Measurements from ENCODE around the gene RNF212.

The RNF212 gene

DNA sequence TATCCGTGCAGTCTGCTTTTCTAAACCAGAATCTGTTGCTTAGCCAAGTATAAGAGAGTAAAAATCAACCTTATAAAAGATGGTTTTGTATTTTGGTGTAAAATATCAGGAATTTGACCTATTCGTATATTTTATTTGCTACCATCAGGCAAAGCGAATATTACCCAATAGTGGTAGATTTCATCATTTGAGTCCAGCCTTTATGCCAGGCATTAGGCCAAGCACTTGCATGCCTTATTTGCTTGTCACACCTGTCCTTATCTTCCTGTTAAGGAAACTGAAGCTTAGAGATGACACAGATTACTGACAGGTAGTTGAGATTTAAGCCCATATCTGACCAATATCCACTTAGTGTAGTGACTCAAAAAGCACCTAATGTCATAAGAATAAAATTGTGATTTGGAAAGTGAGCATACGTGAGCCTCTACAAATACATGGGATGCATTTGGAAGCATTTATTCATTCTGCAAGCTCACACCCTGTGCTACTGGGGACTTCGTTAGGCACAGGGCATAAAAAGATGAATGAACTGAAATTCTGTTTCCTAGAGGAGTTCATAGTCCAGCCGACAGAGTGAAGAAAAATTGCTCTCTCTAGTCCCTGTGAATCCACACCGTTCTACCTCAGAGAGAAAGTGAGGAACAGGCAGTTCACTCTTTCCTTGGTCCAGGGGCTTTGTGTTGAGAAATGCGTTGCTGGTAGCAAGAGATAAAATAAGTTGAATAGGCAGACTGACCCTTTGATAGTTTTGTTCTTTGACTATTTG, 2.3 kb upstream of the RNF212 start:
- DNase-seq = no peak

DNA sequence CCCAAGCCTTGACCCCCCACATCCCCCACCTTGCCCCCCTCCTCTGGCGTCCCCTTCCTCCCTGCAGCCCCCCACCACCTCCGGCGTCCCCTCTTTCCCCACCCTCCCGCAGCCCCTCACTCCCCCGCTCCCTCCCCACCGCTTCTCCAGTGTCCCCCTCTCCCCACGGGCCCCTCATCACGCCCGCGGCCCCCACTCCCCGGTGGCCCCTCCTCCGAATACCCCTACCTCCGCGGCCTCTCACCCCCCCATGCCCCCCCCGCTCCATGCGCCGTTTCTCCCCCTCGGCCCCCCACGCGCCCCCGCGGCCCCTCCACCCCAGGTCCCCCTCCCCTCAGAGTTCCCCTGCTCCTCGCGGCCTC, 562 bp downstream of the RNF212 start:
- DNase-seq = no peak

DNA sequence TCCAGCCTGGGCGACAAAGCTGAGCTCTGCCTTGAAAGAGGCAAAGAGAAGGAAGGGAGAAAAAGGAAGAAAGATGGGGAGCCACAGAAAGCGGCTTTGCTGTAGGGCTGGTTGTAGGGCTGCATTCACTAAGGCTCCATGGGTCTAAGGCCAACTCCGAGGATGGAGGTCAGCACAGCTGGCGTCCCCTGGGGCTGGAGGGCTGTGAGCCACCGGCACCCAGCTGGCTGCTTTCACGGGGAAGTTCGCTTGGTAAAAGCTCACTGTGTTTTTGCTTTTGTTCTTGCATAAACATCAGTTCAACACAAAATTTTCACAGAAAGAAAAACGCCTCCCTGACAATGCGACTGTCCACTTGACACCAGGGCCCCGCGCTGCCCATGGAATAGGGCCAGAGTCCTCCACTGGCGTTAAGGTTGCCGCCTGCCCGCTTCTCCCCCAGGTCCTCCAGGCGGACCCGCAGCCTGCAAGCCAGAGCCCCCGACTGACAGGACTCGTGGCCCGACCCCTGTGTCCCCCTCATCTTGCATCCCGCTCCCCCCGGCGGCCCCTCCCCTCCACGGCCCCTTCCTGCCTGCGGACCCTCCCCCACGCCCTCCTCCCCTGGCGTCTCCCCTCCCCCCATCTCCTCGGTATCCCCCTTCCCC, 1.1 kb downstream of the RNF212 start:
- no peak for DNase-seq

DNA sequence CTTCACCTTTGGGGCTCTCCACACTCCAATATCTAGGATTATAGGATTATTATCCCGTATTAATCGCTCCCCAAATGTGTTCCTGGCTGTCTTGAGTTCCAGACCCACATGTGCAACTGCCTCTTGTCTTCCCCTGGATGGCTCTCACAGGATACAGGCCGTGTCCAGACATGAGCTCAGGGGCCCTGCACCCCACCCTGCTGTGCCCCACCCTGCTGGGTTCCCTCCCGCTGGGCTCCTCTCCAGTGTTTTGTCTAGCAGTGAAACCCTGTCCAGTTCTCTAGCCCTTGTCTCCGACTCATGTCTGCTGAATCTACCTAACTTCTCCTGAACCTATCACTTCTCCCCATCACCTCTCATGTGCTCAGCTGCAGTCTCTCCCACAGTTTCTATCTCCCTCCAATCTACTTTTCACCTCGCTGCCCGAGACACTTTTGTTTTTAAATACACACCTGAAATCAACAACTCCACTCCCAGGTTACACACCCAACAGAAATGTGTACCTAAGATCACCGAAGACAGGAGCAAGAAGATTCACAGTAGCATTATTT, 2.0 kb downstream of the RNF212 start:
- no peak for DNase-seq

DNA sequence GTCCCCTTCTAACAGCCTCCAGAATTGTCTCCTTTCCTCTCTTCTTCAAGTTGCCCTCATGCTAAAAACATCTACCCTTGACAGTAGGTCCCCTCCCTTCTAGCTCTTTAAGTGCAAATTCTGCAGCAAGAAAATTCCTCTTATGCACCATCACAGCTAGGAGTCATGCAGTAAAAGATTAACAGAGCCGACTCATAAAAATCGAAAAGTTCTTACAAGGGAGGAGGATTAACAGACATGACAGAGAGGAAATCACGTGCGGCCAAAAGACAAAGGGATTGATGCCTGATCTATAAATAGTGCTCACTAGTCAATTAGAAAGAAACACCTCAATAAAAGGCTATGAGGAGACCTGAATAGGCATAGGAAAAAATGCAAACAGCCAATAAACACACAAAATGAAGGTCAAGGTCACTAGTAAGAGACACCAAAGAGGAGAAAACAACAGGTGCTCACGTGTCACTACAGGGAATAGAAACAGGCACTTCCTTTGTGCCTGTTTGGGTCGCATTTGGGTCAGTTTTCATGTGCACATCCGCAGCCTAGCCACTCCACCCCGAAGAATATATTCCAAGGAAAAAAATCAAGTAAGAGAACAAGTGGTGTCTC, 3.4 kb downstream of the RNF212 start:
- DNase-seq = no peak

DNA sequence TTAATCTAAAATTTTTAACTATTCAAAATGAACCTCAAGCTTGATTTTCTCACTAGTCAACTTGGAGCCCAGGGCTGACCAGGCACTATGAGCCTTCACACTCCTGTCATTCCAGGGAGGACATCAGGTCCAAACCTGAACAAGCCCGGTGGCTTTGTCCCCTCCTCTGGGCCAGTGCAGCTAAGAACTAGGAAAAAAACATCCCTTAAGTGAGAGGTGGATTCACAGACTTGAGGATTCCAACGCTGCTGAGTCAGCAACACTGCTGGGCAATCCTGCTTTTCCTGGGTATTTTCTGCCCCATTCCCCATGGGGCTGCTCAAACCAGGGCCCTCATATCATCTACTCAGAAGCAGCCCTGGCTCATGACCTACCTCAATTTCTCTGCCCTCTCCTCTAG, 4.0 kb downstream of the RNF212 start:
- DNase-seq = no peak

DNA sequence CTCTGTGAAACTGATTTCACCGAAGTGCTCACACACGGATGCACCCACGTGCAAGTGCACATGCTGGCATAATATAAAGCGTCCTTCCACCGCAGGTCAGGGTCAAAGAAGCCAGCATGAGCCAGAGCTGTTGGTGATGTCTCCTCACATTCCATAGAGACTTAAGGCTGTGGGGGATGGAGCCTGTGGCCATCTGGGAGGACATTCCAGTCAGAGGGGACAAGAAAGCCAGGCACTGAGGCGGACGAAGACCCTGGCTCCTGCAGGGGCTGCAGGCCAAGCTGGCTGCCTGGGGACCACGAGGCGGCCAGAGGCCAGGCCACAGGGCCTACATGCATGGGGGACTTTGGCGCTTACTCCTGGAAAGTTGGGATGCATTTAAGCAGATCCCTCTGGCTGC, 7.7 kb downstream of the RNF212 start:
- DNase-seq = no peak

DNA sequence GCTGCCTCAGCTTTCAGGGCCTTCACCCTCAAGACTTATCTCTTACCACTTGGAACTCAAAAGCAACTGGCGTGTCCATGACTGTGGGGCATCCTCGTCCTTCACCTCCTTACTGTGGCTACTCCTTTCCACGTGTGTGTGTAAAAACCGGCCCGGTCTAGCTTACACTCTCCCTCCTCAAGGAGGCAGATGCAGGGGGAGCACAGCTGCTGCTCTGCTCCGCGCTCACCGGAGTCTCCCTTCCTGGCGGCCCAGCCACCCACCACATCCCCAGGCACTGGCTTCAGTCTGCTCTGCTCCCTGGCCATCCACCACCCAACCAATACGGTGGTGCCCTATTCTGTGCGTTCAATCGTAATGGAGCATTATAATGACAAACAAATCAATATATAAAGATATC, 8.3 kb downstream of the RNF212 start:
- DNase-seq = no peak

DNA sequence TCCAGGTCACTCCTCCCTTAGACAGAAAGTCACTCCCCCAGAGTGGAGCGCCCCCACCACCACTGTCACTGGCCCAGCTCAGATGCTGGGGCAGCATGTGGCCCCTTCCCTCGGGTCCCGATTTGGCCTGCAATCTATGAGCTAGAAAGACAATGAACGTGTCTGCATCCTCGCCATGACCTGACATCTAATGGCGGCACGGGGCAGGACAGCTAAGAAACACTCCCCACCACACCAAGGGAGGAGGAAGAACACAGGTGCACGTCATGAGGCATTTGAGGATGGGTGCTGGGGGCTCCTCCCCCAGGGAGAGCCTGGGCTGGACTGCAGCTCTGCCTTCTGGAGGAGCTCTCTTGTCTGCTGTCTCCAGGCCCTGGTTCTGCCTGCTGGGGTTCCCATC, 8.7 kb downstream of the RNF212 start:
- no peak for DNase-seq

DNA sequence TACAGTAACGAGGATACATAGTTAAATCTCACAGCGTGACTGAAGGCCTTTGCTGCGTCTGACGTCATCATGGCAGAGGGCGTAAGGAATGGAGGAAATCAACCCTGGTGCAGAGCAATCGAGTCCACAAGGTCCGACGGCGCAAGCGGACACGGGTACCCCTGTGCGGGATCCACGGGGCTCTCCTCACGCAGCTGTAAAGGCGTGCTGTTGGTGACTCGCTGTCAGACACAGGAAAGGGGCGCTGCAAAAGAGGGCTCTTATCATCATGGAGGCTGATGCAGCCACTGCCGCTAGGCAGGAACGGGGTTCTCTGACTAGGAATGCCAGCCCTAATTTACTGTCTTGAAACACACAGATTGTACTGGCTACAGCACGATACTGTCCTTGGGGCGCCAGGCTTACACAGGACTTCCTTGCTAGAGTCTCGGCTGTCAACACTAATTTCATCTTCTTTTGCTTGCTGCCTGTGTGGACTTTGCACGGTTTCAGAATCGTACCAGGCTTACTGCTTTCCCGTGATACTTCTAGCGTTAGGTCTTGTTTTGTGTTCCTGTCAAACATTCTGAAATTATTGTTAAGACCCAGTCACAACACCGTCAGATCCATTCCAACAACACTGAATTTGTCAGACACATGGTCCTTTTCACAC, 13.6 kb downstream of the RNF212 start:
- DNase-seq = no peak

DNA sequence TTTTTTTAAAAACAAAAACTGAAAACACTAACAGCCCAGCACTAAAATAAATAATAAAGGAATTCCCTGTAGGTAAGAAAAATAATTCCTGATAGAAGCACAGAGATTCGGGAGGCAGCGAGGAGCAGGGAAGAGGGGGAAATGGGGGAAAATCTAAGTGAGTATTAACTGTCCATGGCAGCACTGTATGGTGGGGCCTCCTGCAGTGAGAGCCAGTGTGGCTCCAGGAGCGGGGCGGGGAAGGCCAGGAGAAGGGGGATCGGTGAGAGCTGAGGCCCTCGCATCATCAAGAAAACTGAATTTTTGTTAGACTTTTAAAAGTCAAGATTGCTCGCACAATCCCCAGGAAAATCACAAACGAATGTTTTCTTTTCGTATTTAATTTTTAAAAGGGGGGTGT, 14.1 kb downstream of the RNF212 start:
- DNase-seq = no peak

DNA sequence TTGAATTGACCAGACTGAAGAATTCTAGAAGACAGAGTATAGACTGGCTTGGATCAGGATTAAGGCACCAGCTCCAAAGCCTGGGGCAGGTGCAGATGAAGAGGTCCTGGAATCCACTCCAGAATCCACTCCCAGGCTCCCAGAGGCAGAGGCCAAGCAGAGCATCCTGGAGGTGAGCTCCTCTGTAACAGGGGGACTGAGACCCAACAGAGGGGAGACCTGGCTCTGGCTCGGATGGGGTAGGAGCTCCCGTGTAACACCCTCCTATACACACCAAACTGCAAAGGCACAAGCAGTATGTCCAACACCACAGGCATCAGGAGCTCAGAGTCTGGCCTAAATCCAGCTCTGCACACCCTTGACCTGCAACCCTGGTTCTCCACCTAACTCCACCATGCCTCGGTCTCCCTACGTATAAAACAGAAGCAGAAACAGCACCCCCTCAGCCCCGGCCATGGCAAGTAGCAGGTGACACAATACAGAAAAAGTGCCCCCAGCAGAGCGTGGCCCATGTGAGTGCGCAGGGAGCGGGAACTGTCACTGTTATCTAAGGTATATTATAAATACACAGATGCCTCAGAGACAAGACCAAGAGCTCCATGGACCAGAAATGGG, 14.9 kb downstream of the RNF212 start:
- no peak for DNase-seq

DNA sequence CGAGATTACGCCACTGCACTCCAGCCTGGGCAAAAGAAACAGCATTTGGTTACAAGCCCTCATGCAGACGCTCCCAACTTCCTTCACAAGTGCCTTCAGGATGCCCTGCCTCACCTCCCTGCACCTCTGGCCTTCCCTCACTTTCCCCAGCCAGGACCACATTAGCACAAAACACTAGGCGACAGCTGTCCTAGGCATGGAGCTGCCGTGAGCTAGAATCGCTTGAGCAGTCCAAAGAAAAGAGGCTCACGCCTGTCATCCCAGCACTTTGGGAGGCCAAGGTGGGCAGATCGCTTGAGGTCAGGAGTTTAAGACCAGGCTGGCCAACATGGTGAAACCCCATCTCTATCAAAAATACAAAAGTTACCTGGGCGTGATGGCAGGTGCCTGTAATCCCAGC, 15.8 kb downstream of the RNF212 start:
- no peak for DNase-seq

DNA sequence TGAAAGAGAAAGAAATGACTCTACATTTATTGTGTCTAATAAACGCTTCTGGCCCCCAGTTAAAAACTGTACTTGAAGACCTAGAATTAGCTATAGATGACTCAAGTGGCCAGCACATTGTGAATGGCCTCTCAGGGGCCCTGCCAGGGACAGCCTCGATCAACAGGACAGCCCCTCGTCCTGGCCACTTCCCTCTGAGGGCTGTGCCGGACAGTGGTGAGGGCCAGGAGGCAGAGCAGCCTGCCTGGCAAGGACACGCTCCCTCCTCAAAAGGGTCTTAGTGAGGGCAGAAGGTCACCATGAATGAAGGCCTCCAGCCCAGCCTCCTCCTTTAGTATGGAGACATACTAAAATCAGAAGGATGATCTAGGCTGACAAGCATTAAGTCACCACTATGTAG, 16.5 kb downstream of the RNF212 start:
- DNase-seq = no peak

DNA sequence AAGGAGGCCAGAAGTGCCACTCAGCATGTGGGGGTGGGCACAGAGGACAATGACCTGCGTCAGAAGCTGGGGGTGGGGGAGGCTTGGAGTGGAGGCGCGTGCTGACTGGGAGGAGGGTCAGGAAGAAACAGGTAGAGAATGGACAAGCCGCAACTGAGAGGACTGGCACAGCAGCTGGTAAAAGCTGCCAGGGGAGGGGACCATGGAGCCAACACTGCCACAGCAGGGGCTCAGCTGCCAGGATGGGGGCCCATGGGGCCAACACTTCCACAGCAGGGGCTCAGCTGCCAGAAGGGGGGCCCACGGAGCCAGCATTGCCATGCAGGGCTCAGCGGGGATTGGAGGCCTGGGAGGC, 19.1 kb downstream of the RNF212 start:
- no peak for DNase-seq

DNA sequence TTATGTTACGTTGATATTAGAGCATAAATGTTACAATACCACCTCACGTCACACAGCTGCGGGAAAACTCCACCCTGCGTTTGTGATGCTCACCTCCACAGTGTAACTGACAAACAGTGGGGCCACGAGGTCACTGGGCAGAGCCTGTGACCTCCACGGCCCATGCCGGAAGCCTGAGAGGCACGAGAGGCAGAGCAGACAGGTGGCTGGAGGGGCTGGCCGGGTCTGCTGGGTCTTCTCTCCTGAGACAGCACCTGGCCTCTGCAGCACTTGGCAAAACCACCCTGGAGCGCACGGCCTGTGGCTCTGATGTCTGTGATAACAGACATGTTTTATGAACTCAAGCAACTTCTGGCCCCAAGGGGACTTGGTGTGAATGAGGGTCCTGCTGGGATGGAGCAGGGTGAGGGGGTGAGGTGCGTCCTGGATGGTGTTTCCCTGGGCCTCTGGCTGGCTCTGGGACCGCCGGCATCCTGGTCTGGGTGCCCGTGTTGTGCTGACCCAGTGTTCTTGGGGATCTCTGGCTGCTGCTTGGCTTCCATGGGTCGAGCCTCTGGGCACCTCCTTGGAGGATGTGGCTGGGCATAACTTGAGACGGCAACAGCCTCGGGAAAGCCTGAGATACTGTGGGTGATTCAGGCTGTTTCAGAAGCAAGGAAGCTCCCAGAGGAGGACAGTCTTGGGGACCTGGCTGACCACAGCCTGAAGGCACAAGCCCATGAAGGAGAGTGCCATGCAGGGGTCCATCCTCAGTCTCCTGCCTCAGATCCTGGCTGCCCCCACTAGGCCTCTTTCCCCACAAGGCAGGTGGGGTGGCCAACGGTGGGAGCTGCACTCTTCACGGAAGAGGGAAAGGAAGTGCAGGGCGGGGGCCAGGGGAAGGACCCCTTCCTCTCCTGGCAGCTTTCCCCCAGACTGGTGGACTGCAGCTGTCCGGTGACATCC, 19.7 kb downstream of the RNF212 start:
- DNase-seq = no peak

DNA sequence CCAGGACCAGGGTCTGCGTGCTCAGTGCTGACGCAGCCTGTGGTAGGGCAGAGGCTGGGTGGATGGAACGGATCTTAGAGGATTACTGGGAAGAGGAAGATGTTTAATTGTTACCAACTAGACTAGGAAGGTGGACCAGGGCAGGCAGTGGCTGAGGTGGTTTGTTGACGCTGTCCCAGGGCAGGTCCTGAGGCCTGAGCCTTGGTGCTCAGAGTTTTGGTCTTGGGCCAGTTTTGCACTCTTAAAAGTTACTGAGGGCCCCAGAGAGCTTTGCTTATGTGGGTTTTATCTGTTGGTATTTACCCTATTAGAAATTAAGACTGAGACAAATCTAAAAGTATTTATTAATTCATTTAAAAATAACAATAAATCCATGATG, 20.4 kb downstream of the RNF212 start:
- DNase-seq = no peak

DNA sequence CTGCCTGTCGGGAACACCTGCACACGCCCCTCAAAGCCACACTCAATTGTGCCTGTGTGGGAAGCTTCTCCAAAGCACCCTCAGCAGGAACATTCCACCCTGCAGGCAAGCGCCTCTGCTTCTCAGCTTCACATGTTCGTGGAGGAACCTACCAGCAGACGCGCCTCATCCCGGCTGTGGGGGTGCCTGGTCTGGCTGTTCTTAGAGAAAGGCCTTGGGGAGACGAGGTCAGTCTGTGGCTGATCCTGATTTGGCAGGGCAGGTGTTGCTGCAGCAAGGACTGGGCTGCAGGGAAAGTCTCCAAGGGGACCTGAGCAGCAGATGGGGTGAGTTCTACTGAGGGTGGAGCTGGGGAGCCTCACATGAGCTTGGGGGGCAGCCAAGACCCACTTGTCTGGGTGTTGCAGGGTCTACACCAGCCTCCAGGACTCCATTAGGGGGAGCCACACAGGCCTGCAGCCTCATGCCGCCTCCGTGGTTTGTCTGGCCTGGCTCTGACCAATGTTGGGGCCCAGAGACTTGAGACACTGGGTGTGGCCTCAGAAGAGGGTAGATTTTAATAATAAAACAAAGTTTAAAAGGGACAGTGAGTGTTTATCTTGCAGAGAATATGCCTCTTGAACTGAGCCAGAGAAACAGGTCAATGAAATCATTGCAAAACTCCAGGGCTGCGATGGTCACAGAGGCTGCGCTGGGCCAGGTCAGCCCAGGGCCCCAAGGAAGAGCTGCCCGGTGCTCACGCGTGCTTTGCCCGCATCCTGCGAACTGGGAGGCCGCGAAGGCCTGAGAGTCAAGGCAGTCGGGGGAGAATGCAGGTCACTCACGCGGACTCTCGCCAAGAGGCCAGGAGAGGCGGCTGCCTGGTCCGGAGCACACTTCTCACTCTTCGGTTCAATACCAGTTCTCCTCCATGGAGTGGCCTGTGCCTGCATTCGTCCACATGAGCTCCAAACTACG, 21.1 kb downstream of the RNF212 start:
- no peak for DNase-seq

DNA sequence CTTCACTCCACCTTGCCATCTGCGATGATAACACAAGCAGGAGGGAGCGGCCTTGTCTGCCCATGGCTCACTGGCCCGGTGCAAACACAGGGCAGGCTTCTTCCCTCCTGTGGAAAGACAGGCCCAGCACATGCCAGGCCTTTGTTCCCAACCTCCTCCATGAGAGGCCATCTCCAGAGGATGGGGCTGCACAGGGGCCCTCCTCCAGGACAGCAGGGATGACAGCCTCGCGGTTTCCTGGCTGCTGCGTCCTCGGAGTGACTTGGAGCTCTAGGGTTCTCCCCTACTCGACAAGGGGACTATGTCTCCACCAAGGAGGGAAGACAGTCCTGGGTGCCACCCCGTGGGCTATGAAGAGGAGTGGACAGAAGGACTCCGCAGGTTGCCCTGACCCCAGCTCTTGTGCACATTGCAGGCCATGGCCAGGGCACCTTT, 21.8 kb downstream of the RNF212 start:
- no peak for DNase-seq

DNA sequence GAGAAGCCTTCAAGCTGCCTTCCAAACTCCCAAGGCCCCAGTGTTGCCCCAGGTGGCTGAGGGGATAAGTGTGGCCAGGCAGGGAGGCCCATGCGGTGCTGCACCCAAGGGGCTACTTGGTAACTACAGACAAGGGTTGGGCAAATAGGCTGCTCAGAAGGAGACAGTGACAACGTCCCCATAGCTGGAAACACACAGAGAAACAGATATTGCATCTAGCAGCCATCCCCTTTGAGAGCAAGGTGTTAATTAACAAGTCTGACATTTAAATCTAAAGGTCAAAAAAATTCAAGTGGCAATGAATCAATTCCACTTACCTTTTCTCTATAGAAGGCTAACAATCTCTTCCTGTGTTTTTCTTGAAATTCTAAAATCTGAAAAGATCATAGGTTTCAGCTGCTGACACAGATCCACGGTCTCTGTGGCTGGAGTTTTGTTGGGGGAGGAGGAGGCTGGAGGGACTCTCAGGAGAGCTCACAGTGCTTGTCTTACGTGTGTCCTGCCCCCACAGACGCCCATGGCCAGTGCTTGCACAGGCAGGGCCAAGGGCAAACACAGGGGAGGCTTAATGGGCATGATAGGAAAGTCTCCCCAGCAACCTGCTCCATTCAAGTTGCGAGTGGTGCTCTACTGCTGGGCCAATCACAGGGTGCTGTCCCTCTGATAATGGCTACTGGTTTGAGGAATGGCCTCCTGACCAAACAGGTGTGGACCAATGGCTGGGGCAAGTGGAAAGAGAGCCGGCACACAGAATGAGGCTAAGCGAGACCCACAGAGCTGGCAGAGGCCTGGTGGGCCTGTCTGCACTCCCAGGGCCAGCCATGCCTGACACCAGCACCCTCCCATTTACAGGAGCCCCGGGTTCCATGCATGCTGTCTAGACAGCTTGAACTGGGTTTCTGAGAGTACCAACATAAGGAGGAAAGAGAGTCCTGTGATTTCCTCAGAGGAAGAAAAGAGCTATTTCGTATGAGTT, 22.6 kb downstream of the RNF212 start:
- DNase-seq = no peak

Measured in RPMI8226 (cell line).